HG03060 (cell line): ENCODE data around the gene FSTL4.

ENCODE experiments used
- ATAC-seq: cut with Tn5 transposase; IDR thresholded peaks from one replicate; pipeline ENCODE4 v1.9.1; 2021; ENCODE audit warnings: low read depth, moderate number of reproducible peaks; ENCODE audit not compliant: unreplicated experiment

FSTL4 gene

DNA sequence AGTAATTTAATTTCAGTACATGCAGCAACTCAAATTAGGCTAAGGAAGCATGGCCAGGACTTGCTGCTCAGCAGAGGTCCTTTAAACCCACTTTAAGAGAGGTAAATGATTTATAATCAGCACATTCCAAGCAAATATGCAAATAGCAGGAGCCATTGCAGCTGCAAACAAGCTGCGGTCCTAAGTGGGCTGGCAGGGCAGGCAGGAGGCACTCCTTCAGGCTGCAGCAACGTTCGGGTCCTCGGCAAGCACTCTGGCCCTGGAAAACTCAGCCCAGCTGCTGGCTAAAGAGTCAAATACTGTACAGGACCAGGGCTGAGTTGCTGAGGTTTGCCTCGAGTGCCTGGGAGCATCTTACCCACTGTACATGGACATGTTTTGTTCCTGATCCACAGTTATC, 126.9 kb downstream of the FSTL4 start:
- no peak for ATAC-seq

DNA sequence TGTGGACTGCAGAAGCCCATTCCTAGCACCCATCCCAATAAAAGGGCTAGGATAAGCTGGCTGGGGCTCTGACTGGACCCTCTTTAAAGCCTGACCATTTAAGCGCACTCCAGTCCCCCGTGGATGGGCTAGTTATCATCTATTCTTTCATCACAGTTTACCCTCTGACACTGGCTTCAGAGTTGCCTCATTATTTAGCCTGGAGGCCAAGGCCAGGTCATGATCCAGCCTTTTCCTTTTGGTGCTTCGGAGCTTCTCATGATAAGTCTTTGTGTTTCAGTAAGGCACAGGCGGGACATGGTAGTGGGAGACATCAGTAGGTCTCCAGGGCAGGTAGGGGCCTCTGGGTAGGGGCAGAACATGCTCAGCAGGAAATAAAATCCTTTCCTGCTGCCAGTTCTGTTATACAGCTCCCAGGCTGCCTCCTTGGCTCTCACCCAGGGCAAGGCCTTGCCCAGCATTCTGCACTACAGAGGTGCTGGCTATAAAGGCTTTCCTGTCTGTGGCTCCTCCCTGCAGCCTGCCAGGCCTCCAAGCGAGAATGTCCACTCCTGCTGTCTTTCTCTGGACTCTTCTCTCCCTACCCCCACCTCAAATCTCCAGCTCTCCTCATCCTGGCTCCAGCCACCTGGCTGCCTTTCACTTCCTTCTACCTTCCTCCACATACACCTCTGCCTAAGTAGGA, 128.8 kb downstream of the FSTL4 start:
- ATAC-seq, result no peak

DNA sequence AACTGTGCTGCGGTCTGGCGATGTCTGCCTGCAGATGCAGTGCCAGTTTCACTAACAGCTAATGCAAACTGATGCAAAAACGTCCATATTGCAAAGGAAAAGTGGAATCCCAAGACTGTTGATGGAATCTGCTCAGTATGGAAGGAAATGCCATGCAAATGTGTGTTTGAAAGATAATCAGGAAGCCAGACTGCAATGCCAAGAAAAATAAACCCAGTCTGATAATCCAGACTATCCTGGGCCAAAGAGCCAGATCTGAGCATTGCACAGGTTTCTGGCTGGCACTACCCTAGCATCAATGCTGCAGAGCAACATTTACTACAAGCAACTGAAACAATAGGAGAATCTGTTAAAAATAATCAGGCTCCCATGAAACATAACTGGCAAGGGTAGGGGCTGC, 130.3 kb downstream of the FSTL4 start:
- no peak for ATAC-seq

DNA sequence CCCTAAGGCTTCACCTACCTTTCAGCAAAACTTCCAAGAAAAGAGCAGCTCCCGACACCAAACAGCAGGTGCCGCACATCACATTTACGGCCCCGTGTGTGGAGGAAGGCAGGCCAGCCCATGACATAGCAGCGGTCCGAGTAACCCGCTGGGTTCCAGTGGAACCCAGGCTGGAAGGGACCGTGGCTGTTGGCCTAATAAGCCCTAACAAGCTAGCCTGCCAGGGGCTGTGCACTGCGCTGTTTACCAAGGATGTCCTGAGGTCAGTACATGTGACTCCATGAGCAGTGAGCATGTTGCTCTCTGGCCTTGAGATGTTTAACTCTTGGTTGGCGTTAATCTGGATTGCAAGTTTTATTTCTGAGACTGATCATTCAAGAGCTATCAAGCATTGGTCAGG, 131.5 kb downstream of the FSTL4 start:
- no peak for ATAC-seq

DNA sequence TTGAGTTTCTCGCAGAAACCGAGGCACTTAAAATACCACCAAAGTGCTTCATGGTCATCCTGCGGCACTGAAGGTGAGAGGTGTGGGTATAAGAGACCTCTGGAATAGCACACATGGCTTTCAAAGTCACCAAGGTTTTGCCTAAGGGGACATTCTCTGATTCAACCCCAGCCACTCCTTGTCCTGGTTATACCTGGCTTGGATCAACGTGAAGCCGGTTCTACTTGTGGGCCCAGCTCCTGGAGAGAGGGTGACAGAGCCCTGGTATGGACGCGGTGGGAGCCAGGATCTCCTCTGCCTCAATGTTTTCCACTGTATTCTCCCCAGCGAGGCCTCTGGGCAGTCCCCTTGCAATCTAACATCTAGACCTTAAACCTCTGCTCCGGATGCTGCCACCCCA, 132.0 kb downstream of the FSTL4 start:
- ATAC-seq, result no peak

DNA sequence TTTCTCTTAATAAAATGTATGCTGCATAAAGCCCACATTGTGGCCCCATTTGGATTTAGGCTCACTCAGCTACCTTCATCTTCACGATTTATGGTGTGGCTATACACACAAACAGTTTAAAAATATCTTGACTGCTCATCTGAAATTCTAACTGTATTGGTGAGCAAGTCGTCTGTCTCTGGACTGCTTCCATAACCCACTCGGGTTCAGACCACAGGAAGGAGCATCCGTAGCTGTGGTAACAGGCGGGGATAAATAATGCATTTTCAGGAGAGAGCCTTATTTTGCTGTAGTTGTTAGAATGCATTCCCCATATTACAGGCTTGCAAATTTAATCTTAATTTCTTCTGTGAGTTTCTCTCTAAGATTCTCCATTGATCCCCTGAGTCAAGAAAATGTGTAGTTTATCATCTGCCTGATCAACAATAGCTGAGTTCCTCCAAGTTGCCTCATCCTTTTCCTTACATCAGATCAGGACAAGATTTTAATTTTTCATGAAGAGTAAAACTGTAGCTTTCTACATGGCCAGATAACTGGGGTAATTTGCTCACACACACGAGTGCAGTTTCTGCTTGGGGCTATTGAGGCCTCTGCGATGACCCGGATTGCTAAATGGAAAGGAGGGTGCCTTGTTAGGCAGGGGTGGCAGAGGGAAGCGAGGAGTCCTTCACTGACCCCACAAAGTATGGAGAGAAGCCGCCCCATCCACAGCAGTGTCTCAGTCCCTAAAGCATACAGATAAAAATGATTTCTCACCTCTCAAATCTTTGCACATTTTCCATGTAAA, 133.9 kb downstream of the FSTL4 start:
- ATAC-seq, result no peak

DNA sequence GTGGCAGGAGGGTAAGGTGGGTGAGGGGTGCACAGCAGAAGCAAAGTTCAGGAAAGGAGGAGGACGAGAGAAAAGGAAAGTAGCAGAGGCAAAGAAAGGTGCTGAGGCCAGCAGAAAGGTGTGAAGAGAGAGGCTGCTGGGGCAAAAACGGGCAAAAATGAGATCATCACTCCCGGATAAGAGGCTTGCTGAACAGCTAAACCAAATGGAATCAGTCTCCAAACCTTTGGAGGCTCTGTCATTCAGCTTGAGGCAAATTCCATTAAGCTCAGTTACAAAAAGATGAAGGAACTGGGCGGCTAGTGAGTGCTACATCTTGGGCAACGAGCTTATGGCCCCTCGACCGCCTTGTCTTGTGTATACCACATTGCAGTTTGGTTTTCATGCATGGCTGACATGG, 136.4 kb downstream of the FSTL4 start:
- ATAC-seq, result no peak

DNA sequence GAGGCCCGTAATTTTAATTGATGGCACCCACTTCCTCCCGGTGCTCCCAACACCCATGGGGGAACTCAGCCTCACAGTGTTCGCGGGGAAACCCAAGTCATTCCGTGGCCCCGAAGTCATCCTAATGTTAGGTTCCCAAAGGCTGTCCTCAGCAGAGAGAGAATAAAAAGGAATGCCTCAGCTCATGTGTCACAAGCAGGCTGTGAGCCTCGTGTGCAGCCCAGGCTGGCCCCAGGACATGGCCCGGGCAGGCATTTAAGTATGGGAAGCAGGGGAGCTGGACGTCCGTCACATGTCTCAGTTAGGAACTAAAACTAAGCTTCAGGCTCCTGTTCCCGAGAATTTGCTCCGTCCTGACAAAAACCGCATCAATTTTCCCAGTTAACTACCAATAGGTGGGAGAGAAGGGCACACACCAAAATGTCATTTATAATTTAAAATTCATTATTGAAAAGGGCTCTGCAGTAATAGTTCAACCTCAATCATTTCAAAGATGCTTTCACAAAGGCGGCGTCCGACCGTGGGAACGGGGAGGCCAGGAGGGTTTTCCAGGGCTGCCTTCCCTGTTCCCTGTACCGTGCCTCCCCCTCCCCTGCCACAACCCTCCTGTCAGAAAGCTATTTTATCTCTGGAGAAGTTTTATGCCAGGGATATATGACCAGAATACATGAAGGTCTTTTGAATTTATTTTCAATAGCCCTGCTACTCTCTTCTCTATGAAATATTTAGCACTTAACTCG, 137.3 kb downstream of the FSTL4 start:
- no peak for ATAC-seq

DNA sequence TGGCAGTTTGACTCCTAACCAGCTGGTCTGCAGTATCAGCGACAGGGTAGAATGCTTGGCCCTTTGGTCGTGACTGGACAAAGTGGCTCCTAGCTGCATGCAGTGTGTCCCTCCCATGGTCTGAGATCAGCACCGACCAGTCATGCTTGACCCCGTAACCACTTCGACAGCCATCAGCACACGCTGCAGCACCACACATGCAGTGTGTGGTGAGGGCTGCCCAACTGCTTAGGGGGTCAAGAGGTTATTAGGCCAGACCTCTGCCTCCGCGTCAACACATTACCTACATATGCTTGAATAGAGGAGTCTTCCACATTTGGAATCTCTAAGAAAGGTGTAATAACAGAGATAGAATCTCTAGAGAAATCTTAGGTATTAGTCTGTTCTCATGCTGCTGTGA, 139.1 kb downstream of the FSTL4 start:
- no peak for ATAC-seq

DNA sequence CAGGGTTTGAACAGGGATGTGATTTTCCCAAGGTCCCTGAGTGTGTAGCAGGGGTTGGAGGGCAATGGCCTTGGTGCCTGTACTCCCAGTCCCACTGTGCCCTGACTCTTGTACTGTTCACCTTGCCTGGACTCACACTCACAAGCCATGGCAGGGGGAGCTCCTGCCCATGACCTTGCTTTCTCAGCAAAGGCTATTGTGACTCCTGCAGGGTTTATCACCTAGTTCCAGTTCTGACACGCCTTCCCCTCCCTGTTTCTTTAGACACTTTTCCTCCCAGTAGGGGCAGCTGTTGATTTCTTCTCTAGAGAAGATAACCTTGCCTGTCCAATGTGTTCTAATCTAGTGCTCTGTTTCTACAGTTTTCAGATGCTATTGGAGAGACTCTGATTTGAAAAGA, 139.5 kb downstream of the FSTL4 start:
- no peak for ATAC-seq

DNA sequence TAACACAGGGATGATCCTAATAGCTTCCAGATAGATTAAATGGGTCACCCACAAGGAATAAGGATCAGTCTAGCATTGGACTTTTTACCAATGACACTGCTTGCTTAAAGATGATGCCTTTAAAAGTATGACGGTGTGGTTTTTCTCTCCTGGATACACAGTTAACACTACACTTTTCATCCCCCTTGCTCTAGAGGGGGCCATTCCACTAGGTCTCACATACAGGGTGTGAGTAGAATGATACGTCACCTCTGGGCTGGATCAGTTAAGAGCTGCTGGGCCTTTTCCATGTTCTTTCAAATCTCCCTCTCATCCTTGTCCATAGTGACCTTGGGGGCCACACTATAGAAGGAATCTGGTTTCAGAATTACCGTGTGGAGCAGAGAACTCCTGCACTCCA, 140.6 kb downstream of the FSTL4 start:
- ATAC-seq, result no peak

DNA sequence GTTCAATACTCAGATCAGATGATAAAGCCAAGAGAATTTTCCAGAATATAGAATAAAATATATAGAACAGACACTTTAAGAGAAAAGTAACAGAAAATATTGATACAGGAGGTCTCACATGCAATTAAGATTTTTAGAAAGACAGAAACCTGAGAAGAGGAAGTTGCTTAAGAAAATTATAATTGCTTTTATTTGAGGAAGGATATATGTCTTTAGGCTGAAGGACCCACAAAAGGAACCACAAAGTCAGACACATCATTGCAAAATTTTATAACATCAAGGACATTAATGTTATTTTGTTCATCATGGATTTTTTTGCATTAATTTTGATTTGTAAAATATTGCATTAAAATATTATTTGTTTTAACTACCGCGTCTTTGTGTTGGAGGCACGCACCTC, 141.5 kb downstream of the FSTL4 start:
- no peak for ATAC-seq

DNA sequence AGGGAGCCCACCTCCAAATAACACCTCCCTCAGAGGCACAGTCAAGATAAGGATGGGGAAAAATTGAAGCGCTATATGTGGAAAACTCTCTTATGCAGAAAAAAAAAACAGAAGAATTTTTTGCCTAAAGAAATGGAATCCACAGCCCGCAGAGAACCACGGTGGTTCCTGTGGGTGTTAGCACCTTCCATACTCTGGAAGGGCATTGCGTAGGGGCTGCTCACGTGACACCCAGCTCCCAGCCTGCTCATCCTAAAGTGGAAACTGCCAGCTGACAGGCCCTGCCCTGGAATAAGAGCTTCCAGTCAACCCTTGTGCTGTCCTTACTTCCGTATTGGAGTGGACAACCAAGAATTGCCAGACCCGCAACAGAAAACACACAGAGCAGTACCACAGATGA, 142.5 kb downstream of the FSTL4 start:
- no peak for ATAC-seq

DNA sequence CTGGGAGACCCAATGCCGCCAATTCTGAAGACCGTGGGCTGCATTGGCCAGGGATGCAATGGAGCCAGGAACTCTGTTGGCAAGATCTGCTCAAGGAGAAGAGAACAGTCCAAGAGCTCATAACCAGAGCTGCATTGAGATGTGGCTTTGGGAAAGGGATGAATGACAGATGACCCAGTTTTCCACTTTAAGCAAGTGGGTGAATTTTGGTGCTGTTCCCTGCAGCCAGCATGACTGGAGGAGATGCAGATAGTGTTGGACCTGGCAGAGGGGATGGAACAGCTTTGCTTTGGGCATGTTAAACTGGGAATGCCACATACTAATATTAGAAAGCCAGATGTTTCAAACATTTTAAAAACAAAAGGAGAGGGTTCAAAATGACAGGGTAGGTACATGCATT, 143.1 kb downstream of the FSTL4 start:
- ATAC-seq, result no peak

DNA sequence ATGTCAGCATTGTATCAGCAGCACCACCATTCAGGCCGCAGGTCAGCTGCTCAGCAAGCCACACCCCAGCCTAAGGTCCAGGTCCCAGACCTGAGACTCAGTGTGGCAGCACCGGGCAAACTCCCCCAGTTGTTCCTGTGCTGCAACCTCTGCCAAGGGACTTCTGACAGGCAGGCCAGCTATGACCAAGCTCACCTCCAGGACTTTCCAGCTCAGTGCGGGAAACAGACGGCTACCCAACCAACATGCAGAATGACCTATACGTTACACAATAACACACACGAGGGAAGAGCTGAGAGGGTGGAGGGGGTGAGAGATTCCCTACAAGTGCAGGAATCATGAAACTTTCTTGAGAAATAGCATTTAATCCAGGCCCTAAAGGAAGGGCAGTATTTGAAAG, 143.7 kb downstream of the FSTL4 start:
- no peak for ATAC-seq

DNA sequence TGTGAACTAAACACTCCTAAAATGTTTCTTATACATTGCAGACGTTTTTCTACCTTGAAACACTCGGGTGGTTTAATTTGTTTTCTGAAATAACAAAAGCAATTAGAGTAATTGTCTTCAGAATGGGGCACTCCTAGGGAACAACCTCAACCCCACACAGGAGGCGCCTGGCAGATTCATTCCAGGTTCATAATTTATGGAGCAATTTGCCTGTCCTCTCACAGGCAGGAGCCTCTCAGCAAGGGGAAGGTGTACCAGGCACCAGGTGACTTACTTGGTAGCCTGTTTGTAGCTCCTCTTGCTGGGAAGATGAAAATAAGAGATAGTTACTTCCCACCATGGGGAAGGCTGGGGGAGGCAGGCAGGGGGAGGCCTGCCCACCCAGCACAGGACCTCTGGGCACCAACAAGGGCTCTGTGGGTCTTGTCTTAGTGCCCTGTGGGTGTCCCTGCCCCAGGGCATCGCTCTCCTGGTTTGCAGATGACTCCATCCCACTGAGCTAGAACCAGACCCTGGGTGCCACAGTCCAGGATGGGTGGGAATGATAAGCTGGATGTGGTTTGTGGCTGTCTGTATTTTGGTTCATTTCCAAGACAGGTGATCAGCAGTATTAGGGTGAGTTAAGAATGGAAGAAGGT, 144.4 kb downstream of the FSTL4 start:
- no peak for ATAC-seq

DNA sequence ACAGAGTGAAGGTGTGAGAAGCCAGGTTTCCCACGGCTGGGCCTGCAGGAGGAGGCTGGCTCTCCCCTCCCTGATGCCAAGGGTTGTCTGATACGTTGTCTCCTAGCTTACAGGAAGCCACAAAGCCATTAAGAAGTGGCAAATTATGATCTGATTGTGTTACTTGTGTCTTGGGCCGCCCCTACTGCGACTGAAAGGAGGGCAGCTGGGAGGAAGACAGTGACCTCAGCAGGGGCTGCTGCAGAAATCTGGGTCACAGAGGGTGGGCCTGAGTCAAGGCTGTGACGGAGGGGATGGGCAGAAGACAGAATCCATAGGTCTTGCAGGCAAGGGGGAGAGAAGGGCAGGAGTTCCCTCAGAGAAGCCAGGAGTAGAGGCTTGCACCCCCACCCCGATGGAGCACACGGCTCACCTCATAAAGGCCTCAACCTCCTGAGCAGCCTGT, 145.0 kb downstream of the FSTL4 start:
- ATAC-seq, result no peak

DNA sequence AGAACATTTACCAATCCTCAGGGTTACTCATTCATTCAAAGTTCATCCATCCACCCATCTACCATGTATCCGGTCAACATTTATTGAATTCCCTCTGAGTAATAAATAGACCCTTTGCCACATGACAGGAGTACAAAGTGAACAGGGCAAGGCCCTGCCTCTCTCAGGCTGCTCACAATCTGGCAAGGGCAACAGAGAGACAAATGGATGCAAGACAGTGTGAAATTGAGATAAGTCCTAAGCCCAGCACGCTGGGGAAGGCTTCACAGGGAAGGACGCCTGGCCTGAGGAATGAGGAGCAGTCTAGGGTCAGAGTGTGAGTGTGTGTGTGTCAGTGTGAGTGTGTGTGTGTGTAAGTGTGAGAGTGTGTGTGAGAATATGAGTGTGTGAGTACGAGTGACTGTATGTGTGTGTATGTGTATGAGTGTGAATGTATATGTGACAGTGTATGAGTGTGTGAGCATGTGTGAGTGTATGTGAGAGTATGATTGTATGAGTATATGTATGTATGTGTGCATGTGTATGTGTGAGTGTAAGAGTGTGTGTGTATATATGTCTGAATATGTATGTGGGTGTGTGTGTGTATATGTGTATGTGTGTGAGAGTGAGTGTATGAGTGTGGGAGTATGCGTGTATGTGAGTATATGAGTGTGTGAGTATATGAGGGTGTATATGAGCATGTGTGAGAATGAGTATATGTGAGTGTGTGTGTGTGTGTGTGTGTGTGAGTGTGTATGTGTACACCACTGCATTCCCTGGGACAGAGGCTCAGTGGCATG, 145.6 kb downstream of the FSTL4 start:
- no peak for ATAC-seq

DNA sequence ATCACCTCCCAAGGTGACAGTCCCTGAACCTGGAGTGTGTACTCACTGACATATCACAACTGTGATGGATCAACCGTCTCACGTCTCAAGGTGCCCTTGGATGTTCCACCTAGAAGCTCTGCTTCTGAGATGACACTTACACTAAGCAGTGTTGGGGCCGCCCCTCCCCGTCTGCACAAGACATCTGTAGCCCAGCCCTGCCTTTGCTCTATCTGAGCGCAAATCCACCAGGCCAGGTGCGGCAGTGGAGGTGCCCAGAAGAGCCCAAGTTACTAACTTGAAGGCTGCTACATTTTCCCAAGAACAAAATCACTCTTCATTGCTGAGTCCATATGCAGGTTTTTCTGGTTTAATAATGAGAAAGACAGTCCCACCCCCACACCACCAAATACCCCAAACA, 148.3 kb downstream of the FSTL4 start:
- no peak for ATAC-seq

DNA sequence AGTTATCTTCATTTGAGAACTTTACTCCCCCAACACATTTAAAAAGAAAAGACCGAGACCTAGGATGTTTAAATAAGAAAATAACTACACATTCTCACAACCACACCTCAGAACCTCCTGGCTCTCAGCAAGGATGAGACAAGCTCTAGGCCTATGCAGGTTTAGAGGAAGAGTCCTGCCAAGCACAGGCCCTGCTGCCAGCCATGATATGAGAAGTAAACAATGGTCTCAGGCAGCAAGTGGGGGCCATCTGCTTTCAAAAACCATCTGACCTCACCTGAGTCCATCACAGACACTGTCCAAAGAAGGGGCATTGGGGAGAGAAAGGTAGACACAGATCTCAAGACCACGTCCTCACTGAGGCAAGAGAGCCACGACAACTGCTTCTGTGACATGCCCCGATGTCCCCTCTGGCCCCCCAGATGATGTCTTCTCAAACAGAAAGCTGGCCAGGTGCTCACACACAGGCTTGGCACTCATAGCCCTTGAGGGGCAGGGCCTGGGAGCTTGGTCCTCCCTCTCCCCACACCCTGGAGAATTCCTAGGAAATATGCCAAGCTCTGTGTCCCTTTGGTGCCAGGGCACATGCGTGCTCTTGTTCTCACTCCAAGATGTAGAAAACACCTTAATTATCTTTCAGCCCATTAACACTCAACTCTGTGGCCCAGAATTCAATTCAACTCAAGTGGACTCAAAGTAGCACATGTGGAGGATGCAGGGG, 150.4 kb downstream of the FSTL4 start:
- ATAC-seq, result no peak
